Occipital lobe (tissue), 2 donors: ENCODE results near the gene MANSC4. TPM values are rescaled to one million over a fixed set of nuclear protein-coding genes. Genes with fewer than 3 reads are reported as not detected.

Experiments
- DNase-seq: peaks from one replicate; lab custom pipeline; 2025; lab: John Stamatoyannopoulos, UW
- total RNA-seq: library from RNA; depleted of rRNA; stranded (reverse); fragments of >200 nt; gene quantifications from one replicate; pipeline ENCODE4 v1.2.3, GENCODE V29; 2014

MANSC4 gene
- total RNA-seq, 1 donor from 2014 or later, result 0.47 TPM

DNA sequence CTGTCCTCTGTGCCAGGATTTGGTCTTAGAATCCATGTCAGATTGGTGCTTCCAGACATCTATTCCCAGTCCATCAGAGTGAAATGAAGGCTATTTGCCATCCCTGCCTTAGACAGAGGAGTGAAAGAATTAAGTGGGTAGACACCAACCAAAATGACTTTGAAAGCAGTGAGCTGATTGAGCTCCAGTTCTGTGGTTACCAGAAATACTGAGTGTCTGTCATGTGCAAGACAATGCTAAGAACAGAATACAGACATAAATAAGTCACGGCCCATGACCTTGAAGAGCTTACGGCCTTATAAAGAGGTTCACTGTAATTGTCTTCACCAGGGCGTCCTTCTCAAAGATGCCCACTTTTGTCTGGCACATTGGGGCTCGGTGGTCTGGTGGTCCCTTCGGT lies 21.6 kb upstream of the MANSC4 start:
- DNase-seq, result no peak

DNA sequence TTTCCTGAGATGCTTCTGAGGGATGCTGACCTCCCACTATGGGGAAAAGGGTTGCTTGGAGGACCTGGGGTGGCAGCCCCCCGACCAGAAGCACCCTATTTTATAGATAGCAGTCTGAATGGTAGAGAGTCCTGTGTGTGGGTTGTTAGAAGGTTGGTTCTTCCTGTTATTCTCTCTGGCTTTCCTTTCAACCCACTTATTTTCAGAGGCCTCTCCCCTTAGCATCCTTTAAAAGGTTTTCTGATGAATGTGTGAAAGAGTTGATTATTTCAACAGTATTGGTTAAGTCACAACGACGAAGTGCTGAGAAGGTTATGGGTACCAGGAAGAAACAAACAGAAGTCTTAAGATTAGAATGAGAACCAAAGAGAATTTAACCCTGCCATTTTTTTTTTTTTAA lies 20.8 kb upstream of the MANSC4 start:
- no peak for DNase-seq

DNA sequence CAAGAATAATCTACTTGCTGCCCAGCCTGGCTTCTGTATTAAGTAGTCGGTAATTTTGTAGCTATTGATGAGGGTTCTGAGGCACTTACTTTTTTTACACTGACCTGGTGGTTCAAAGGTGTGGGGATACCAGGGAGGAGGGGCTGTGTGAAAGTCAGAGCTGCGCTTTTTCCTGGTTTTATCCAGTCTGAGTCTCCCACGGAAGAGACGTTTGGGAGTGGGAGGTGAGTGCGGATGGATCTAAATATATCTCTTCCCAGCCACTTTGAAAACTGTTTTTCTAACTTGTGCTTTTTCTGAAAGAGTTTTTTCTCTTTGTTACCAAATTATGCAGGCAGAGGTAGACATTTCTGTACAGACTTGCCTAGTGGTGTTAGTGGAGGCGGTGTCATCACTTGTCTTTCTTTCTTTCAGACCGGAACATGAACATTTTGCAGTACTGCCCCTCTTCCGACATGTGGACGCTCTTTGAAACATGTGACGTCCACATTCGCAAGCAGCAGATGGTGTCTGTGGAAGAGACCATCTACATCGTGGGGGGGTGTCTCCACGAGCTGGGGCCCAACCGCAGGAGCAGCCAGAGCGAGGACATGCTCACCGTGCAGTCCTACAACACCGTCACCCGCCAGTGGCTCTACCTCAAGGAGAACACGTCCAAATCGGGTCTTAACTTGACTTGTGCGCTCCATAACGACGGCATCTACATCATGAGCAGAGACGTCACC lies 17.4 kb upstream of the MANSC4 start:
- DNase-seq, result peak; percentile 40

DNA sequence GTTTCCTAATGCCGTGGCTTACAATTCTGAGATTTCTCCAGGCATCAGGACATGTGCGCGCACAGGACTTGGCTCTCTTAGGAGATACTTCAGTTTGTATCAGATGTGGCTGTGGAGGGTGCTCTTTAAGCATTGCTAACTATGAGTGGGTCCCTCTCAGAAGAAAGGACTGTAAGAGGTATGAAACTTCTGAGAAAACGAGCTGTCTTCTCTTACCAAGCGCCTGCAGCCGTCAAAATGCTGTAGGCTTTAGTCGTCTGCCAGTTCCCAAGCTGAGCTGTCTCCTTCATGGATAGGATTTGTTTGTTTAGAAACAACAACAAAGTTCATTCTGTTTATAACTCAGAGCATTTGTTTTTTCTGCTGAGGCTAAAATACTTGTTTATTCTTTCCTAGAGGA lies 16.1 kb upstream of the MANSC4 start:
- no peak for DNase-seq

DNA sequence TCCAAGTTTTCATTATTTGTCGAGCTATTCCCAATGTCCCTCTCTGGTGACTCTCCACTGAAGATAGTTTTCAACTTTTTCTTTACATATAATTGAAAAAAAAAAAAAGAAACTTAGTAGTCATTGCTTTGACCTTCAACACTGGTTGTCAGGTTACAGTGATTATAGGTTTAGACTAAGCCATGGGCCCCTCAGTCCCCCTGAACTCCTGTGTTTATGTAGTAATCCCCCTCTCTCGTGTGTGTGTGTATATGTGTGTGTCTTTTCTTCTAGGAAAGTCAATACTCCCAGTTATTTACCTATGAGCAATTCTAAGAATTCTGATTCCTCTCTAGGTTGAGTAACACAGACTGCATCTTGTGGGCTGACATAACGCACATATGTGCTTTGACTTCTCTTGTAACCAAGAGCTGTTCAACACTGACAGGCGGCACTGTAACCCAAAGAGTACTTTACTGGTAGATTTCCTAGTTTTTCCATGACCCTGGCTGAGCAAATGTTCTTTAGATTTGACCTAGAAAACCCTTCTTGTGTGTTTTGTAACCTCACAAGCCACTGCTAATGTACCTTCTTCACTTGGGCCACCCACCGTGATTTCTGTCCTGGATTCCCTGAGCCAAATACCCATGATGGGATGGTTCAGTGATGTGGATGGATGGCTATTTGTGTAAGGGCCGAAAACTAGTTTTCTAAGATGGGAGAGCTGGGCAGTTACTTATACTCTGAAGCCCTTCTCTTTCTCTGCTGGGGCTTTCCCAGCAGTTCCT lies 15.0 kb upstream of the MANSC4 start:
- DNase-seq, result no peak

DNA sequence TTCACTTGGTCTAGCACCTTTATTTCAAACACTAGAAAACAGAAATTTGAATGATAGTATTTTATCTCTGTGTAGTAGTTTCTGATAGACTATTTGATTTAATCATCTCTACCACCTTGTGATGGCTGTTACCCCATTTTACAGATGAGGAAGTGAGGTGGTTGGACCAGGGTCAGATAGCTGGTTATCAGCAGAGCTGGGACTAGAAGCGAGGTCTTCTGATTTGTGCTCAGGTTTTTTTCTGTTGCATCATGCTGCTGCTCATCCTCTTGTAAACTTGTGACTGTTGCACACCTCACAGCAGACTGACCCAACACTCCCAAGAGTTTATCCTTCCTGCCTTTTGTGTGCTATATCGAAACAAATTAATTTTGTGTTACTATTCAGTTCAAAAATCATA lies 10.1 kb upstream of the MANSC4 start:
- no peak for DNase-seq

DNA sequence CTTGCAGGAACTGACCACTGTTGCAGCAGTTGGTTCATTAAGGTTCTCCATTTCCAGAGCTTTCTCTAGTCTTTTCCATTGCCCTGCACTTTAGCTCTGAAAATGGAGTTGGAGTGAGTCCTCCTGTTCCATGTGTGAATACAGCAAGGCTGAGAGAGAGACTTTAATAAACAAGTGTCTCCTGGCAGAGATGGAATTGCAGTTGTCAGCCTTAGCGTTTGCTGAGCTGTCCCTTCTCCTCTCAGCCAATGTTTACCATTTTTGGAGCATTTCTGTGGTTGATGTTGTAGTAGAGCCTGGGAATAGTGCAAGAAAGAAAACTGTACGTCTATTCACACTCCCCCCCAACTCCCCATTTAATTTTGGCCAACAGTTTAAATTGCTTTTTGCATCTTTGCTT lies 7.5 kb upstream of the MANSC4 start:
- DNase-seq, result no peak

GRCh38 chr12:27785882-27786570 lies 6.0 kb upstream of the MANSC4 start:
- DNase-seq, result no peak

DNA sequence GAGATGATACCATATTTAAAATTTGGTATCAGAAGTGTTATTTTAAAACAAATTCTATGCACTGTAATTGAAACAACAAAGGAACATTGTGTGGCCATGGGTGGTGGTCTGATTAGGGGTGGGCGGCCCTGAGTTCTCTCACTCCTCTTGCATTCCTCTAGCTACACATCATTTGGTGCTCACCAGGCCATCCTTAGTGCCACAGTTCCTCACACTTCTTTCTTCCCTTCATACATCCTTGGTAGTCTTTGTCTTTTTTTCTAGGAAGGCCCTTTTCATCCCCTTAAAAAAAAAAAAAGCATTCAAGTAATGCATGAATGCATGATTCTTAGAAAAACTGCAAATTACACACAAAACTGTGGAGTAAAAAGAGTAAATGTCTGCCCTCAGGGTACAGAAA lies 2.4 kb upstream of the MANSC4 start:
- no peak for DNase-seq

DNA sequence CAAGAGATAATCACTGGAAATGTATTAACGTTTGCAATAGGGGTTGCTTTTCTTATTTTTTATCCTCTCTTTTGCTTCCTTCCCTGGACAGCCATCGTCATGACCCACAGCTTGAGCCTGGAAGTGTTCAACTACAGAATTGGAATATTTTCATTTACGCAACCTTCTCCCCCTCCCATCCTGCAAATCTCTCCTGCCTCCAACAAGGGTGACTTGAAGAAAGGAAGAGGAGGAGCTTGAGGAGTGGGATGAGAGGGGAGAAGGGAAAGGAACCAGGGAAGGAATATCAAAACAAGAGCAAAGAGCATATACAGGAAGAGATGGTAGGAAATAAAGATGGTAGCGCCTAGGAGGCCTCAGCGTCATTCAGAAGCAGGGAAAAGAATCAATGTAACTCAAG lies 1.6 kb upstream of the MANSC4 start:
- no peak for DNase-seq

DNA sequence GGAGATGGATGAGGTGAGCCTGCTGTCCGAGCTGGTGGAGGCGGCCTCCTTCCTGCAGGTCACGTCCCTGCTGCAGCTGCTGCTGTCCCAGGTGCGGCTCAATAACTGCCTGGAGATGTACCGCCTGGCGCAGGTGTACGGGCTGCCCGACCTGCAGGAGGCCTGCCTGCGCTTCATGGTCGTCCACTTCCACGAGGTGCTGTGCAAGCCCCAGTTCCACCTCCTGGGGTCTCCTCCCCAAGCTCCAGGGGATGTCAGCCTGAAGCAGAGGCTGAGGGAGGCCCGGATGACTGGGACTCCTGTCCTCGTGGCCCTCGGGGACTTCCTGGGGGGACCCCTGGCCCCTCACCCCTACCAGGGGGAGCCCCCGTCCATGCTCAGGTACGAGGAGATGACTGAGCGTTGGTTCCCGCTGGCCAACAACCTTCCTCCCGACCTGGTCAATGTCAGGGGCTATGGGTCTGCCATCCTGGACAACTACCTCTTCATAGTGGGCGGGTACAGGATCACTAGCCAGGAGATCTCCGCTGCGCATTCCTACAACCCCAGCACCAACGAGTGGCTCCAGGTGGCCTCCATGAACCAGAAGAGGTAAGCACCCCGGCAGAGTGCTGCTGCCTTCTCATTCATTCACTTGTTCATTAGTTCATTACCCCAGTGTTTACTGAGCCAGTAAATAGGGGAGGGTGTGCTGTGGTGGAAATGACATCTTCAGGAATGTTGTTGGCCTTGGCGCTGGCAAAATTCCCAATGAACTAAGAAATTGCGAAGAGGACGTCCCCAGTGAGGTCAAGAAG lies 774 bp upstream of the MANSC4 start:
- DNase-seq, result peak; percentile 46

DNA sequence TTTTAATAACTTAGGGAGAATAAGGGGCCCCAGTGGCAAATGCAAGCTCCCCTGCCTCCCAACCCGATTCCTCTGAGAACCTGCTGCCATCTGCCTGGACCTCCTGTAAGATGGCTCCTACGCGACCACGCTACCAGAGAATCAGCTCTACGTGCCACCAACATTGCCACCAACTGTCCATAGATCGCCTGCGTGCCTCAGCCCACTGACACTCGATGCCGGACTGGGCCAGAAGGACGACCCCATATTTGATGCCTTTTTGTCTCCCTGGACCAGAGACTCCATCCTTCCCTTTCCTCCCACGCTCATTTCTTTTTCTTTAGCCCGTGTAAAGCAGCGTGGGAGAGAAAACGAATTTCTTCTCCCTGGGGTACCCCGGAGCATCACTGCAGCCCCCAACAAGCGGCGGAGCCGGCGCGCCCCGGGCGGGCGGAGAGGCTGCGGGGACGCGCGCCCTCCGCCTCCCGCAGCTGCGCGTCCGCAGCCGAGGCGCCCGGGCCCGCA lies 568 bp downstream of the MANSC4 start:
- peak; percentile 55 for DNase-seq

DNA sequence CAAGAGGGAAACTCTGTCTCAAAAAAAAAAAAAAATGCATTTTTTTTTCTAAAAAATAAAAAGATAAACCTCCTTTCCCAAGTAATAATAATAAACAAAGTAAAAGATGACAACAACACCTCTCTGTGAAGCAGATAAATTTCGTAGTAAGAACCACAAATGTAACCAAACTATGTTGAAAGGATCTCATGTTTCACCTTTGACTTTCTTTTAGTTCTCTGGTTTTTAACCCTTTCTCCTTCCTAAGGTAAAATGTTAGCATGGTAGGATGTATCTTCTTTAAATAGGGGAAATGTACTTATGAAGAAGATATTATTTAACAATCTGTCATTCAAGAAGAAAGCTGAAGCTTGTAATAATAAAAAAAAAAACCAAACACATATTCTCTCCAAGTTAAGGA lies 1.8 kb downstream of the MANSC4 start:
- no peak for DNase-seq

DNA sequence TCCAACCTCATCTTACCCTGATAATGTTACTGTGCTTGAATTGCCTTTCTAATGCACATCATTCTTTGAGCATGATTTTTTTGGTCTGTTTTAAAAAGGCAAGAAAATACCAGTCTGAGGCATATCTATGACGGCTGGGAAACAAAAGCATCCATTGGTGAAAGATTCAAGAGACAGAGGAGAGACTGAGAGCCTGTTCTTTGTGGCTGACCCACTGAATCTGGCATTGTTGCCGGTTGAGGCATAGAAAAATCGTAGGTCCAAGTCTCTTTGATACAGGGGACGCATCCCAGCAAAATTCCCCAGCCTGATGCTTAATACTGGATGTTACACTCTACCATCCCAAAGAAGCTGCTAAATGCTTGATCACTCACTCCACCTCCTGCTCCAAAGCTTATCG lies 2.9 kb downstream of the MANSC4 start:
- no peak for DNase-seq

GRCh38 chr12:27772328-27773049 lies 7.5 kb downstream of the MANSC4 start:
- no peak for DNase-seq

DNA sequence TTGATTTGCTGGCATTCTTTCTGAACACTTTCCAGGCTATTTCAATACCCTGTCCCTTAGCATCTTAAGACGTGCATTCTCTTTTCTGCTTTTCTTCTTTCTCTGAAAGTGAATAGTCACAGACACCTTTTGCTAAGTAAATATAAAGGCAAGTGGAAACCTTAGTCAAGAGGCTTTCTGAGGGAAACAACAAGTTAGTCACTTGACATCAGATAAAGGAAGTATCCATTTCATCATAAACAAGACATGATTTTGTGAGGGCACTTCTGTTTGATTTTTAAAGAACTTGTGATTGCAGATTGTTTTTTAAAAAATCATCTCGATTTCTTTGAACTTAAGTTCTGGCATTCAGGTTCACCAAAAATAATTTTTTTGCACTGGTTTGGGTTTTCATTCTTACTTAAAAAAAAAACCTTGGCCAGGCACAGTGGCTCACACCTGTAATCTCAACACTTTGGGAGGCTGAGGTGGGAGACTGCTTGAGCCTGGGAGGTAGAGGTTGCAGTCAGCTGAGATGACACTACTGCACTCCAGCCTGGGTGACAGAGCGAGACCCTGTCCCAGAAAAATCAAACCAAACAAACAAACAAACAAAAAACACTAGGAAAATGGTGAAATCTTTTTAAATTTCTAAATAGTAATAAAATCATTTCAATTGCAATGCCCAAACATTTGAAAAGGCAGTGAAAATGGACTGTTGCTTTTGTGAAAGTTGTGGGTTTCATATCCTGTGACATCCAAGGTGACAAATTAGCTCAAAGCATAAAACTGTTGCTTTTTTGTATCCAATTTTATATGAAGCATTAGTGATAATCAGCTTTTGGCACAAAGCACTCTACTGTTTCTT lies 8.3 kb downstream of the MANSC4 start:
- DNase-seq, result no peak

GRCh38 chr12:27769142-27769673 lies 10.8 kb downstream of the MANSC4 start:
- no peak for DNase-seq

DNA sequence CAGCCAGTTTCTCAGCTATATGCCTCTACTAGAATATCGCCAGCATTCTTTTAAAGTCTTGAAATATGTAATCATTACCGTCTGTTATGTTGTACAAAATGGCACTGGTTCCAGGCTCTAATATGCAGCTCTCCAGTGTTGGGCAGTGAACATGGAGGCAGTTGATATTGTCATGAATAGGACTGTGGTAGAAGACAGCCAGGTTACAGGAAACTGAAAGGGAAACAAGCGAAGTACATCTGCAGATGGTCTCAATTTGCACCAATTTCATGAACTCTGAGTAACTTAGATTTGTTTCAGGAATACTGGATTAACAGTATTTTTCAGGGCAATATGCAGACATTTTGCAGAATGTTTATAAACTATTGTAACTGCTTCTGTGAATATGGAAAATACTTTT lies 13.4 kb downstream of the MANSC4 start:
- no peak for DNase-seq

DNA sequence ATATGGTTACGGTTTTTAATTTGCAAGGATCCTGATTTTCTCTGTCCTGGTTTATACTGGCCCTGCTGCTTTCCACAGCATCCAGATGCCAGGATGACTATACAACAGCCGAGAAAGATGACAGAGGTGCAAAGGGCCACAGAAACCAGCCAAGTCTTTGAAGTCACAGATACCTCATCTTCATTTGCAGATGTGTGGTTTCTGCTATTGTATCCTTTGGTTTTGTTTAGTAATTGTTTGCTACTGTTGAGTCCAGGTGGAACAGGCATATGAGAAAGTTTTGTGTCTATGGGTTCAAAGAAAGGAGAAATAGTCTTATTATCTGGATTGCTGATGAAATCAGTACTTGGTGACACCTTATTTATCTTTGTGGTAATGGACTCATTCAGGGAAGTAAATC lies 17.3 kb downstream of the MANSC4 start:
- DNase-seq, result no peak
